GM20000 (cell line): Measurements from ENCODE around the gene NAV2.

Experiments
- DNase-seq: peaks from one replicate; pipeline ENCODE4 v3.0.0; 2012; ENCODE audit warnings: low spot score
- CTCF ChIP-seq: IDR thresholded peaks from 2 replicates; pipeline ENCODE4 v1.5.1; 2012; ENCODE audit warnings: mild to moderate bottlenecking, control low read depth; ENCODE audit errors: extremely low read depth, missing control alignments

The NAV2 gene

DNA sequence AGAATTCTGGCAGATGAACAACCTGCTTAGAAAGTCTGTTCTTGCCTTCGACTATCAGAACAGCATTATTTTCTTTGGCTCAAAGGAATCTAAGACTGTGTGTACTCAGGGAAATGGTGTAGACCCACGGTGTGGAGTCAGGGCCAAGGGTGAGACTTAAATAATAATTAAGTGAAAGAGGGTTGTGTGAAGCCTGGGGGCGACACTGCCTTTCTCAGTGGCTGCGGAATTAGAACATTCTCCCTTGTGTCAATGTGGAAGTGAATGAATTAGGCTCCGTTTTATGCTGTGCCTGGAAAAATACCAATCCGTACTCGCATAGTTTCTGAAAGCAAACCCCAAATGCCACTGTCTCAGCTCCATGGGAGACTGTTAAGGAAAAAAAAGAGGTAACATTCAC is 50.7 kb downstream of the NAV2 start:
- no peak for TF ChIP-seq CTCF

GRCh38 chr11:19766206-19766605 is 53.6 kb downstream of the NAV2 start:
- no peak for TF ChIP-seq CTCF
- no peak for DNase-seq

More for the DNA sequence above, 50.7 kb downstream of the NAV2 start:
- DNase-seq, result no peak

DNA sequence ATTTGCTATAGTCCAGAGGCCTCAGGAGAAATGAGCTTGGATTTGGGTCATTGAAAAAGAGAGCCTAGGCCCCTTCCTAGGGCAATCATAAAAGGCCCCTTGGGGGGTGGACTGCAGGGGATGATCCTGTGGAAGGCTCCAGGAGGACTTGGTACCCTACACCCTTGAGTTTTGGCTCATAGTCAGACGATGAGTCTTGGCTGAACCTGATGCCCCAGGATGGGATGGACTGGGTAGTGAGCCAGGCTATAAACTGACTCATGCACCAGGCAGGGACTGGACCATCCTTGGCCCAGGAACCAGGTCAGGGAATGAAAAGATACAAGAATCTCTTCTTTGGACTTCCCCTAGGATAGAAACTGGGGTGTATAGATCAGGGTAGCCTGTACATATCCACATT is 54.2 kb downstream of the NAV2 start:
- no peak for DNase-seq
- TF ChIP-seq CTCF, result no peak

GRCh38 chr11:19767627-19768151 is 55.1 kb downstream of the NAV2 start:
- no peak for DNase-seq
- no peak for TF ChIP-seq CTCF

DNA sequence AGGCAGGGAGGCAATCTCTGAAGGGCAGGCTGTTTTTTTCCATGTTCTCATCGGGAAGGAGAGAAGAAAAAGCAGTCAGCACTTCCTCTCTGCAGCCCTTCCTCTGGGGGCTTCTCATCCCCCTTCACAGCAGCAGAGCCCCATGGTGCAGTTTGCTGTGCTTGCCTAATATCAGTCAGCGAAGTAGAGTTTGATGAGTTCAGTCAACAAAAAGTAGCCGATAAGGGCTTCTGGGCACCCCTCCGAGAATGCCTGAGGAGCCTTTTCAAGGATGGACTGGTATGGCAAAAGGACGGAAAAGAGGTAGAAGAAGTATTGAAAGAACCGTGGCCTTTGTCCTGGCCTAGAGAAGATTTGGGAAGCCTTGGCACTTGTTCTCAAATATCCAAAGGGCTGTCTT is 55.6 kb downstream of the NAV2 start:
- no peak for DNase-seq
- TF ChIP-seq CTCF, result no peak

DNA sequence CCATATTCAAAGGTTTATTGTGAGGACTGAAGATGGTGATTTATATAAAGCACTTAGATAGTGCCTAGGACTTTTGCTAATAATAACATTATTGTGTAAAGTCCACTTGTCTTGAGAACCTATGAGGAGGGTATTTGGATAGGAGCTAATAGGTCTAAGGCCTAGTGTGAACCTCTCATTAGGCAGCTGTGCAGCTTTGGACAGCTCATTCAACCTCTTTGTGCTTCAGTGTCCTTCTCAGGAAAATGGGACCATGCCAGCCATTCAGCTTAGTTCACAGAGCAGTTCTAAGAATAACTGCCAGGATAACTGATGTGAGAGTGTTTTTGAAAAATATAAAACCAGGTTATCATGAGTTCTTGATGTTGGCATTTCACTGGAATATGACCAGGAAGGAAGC is 56.2 kb downstream of the NAV2 start:
- no peak for TF ChIP-seq CTCF
- no peak for DNase-seq

DNA sequence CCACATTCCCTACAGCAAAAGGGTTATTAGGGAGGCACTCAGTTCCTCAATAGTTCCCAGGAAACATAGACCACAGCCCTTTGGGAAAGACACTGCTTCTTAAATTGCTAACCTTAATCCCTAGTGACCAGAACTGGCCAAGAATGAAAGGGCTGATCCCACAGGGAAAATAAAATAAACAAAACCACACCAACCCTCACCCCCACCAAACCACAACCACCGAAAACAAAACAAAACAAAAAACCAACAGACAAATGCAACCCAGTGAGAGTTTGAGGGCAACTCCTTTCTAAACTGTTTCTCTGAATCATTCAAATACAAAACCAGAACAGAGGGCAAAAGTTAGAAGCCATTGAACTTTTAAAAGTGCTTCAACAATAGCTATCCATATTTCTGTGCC is 57.2 kb downstream of the NAV2 start:
- DNase-seq, result no peak
- no peak for TF ChIP-seq CTCF

GRCh38 chr11:19770277-19770676 is 57.6 kb downstream of the NAV2 start:
- DNase-seq, result no peak
- no peak for TF ChIP-seq CTCF
